NOMO-1 treated with dmso at 0.1 percent for 144 hours (cell line): ENCODE data around the gene MAPT.
A peak's percentile ranks its signal among the peaks of the same experiment; 100 is the strongest.

Experiments
- DNase-seq: peaks from one replicate; lab custom pipeline; 2025; ENCODE audit not compliant: unreplicated experiment; lab: John Stamatoyannopoulos, UW

Gene MAPT

GRCh38 chr17:46044286-46044928, 150.1 kb downstream of the MAPT start:
- no peak for DNase-seq

GRCh38 chr17:46044989-46045388, 150.6 kb downstream of the MAPT start:
- DNase-seq: no peak

DNA sequence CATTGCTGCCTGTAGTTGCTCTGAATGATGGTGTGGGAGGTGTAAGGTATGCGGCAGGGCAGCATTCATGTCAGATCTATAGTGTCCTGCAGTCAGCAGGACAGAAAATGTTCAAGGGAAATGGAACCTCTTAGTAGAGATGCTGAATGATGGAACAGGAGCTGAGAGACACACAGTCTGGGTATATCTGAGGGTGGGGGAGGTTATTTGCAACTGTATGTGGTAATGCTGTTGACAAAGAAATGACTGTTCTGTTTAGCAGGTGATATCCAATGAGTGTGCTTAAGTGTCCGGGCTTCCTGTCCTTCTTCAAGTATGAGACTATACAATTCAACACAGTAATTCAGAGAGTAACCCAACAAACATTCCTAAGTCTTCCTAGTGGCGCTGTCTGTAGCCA, 151.3 kb downstream of the MAPT start:
- no peak for DNase-seq

DNA sequence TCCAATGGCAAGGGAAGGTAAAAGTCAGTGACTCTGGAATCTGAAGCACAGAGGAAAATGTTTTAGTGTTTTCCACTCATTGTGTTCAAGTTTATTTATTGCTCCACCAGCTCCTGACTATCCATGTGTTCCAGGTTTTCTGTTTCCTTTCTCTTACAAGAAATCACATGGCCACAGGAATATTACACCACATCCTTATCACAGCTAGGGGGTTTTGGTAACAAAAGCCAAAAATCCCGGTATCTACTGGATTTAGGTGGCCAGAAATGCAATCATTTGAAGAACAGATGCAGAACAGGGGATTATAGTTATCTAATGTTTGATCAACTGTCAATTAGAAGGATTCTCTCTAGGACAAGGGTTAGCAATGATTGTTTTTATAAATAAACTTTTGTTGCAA, 152.6 kb downstream of the MAPT start:
- no peak for DNase-seq

GRCh38 chr17:46047398-46047797, 153.0 kb downstream of the MAPT start:
- no peak for DNase-seq

DNA sequence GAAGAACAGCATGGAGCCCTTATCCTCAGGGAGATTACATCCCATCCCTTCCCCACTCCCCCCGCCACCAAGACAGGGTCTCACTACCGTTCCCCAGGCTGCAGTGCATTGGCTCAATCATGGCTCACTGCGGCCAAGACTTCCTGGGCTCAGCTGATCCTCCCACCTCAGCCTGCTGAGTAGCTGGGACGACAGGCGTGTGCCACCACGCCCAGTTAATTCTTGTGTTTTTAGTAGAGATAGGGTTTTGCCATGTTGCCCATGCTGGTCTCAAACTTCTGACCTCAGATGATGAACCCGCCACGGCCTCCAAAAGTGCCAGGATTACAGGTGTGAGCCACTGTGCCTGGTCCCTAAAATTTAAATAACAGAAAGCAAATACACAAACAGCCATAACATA, 153.5 kb downstream of the MAPT start:
- no peak for DNase-seq

DNA sequence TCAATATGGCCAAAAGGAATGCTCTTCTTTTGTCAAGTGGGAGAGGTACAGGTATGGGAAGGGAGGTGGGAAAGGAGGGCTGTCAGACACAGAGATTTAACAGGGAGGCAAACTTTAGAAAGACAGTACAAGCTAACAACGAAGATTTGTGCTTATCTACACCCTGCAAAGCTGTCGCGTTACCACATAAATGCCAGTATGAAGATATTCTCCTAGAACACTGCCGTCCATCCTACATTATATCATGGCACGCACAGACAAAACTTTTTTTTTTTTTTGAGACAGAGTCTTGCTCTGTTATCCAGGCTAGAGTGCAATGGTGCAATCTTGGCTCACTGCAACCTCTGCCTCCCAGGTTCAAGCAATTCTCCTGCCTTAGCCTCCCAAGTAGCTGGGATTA, 155.3 kb downstream of the MAPT start:
- DNase-seq: no peak

- DNase-seq: no peak
Observed at GRCh38 chr17:46053911-46054534, 159.7 kb downstream of the MAPT start.

- DNase-seq: peak; percentile 28
Observed at GRCh38 chr17:46056800-46057304, 162.5 kb downstream of the MAPT start.

DNA sequence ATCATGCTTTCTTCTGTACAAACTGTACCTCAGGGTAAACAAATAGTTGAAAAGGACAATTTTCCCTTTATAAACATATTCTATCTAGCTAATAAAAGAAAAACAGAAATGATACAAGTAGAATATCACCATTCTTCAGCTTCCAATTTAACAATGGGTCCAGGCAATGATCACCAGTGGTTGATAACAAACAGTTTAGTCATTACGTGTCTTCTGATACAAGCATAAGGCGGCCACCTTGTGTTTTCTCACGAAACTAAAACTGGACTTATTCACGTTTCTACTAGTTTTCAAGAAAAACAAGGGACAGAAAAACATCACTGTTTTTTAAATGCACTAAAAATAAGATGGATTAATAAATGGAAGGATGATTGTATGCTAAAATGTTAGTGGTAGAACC, 163.0 kb downstream of the MAPT start:
- DNase-seq: no peak

DNA sequence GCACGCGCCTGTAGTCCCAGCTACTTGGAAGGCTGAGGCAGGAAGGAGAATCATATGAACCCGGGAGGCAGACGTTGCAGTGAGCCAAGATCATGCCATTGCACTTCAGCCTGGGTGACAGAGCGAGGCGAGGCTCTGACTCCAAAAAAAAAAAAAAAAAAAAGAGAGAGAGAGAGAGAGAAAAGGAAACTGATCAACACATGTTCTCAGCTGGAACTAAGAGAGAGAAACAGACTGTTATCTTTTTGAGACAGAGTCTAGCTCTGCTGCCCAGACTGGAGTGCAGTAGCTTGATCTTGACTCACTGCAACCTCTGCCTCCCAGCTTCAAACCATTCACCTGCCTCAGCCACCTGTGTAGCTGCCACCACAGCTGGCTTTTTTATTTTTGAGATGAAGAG, 165.1 kb downstream of the MAPT start:
- DNase-seq: no peak

DNA sequence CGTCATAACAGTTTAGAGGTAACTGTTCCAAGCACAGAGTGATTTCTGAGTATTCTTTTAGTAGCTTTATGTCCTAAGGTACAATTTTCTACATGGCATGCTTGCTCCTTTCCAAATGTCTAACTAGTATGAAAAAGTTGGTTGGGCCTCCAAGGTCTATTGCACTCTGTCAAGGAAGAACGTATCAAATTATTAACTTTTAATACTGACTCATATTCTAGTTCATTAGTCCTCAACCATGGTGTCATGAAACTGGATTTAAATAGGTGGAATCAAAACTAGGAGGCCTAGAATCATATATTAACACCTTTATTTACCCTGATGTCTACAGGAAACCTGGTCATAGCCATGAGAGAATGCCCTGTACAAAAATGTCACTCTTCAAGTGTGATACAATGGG, 166.1 kb downstream of the MAPT start:
- no peak for DNase-seq

- no peak for DNase-seq
Observed at GRCh38 chr17:46061435-46061834, 167.1 kb downstream of the MAPT start.

- DNase-seq: no peak
Observed at GRCh38 chr17:46063241-46063640, 168.9 kb downstream of the MAPT start.

DNA sequence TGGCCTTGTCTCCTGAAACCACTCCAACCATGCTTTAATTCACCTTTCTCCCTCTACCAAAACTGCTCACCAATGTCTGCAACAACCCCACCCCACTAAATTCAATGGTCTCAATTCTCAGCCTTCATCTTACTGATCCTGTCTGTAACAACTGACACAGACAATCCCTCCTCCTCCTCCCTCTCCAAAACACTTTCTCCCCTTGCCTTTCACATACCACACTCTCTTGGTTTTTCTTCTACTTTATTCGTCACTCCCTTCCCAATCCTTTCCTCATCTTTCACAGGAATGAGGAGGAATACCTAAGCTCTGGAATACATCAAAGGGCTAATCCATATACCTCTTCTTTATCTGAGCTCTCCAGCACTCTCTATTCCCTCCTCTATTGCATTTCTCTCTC, 170.1 kb downstream of the MAPT start:
- no peak for DNase-seq

DNA sequence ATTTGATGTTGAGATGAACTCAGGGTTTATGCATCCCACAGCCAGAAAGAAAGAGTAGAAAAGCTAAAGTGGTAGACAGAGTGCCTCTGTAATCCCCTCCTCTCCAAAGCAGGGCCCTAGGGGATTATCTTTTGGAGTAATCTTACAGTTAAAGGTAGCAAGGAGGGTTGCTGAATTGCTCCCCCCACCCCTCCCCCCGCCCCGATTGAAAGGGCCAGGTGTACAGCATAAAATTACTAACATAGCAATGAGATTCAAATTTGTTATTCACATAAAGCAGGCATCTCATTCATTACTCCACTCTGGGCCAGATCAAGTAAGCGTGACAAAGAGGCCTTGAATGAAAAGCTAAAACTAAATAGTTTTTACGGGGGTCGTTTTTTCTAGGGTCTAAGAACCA, 177.4 kb downstream of the MAPT start:
- no peak for DNase-seq

DNA sequence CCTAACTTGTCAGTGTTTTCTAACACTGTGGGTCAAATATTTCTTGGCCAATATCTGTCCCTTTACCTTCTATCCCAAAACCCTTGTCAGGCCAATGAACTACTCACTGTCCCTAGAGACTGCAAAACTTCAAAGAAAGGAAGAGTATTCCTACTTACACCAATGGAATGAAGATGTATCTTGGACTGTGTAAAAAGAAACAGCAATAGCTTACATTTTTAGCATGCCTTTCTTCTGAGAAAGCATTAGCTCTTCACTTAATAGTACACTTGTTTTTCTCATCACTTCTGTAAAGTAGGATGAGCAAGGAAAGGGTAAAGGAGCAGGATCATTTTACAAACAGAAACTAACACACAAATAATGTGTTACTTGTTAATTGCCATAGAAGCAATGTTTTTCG, 178.6 kb downstream of the MAPT start:
- no peak for DNase-seq

DNA sequence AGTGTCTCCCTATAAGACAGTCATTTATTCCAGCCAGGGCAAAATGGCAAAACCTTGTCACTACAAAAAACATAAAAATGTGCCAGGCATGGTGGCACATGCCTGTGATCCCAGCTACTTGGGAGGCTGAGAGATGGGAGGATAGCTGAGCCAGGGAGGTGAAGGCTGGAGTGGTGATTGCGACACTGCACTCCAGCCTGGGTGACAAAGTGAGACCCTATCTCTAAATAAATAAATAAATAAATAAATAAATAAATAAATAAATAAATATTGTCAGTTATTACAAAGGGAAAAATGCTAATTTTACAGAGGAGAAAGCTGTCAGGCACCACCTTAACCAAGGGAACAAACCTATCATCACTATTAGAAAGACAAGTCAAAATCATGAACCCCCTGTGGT, 180.2 kb downstream of the MAPT start:
- DNase-seq: no peak
